Measurements from ENCODE around the gene SLMAP. TPM values are rescaled to one million over a fixed set of nuclear protein-coding genes. Genes with fewer than 3 reads are reported as not detected.

SLMAP gene
- total and polyA plus RNA-seq, 2 of the 13 experiments (the other 11 are each of a cell fraction or from before 2014, with no cell fraction given): 24.0 to 48.3 TPM

DNA sequence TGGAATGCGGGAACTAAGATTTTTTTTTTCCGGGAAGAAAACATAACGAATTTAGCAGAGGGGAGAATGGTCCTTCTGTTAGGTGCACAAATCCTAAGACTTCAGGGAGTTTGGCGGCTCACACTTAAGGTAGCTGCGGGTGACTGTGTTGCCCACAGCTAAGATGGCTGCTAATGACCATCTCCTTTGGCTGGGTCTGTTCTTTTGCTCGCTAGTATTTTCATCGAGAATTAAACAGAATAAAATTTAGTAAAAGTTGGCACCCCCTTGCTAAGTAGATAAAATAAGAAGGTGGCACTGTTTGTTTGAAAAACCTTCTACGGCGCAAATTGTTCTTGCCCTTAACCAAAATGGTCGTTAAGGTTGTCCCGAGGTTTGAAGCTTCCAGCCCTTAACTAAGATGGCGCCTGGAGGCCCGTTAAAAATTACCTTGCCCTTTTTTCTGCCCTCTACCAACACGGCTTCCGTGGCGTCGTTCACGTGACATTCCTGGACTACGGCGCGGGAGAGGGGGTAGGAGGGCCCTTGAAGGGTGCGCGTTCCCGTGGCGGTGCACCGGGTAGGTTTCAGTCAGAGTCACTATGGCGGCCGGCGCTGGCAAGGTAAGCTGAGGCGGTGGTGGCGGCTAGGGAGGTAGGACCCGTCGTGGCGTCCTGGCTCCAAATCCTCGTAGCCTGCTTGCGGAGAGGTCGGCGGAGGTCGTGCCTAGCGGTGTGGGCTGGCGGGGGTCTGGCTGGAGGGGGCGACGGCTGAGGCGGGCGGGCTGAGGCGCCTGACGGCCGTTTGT is at the start of gene SLMAP (continued):
- no peak for TF ChIP-seq ZNF207 (IDR thresholded peaks at IDR 0.05; ENCODE audit: borderline replicate concordance)
- TF ChIP-seq, protein P1, sequence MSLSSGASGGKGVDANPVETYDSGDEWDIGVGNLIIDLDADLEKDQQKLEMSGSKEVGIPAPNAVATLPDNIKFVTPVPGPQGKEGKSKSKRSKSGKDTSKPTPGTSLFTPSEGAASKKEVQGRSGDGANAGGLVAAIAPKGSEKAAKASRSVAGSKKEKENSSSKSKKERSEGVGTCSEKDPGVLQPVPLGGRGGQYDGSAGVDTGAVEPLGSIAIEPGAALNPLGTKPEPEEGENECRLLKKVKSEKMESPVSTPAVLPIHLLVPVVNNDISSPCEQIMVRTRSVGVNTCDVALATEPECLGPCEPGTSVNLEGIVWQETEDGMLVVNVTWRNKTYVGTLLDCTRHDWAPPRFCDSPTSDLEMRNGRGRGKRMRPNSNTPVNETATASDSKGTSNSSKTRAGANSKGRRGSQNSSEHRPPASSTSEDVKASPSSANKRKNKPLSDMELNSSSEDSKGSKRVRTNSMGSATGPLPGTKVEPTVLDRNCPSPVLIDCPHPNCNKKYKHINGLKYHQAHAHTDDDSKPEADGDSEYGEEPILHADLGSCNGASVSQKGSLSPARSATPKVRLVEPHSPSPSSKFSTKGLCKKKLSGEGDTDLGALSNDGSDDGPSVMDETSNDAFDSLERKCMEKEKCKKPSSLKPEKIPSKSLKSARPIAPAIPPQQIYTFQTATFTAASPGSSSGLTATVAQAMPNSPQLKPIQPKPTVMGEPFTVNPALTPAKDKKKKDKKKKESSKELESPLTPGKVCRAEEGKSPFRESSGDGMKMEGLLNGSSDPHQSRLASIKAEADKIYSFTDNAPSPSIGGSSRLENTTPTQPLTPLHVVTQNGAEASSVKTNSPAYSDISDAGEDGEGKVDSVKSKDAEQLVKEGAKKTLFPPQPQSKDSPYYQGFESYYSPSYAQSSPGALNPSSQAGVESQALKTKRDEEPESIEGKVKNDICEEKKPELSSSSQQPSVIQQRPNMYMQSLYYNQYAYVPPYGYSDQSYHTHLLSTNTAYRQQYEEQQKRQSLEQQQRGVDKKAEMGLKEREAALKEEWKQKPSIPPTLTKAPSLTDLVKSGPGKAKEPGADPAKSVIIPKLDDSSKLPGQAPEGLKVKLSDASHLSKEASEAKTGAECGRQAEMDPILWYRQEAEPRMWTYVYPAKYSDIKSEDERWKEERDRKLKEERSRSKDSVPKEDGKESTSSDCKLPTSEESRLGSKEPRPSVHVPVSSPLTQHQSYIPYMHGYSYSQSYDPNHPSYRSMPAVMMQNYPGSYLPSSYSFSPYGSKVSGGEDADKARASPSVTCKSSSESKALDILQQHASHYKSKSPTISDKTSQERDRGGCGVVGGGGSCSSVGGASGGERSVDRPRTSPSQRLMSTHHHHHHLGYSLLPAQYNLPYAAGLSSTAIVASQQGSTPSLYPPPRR (CRISPR knock-in tag; IDR thresholded peaks at IDR 0.05; ENCODE audit: borderline replicate concordance): 0 out of 2 replicates have a peak, but pooled peaks have one; percentile 33
- TF ChIP-seq, protein P2, sequence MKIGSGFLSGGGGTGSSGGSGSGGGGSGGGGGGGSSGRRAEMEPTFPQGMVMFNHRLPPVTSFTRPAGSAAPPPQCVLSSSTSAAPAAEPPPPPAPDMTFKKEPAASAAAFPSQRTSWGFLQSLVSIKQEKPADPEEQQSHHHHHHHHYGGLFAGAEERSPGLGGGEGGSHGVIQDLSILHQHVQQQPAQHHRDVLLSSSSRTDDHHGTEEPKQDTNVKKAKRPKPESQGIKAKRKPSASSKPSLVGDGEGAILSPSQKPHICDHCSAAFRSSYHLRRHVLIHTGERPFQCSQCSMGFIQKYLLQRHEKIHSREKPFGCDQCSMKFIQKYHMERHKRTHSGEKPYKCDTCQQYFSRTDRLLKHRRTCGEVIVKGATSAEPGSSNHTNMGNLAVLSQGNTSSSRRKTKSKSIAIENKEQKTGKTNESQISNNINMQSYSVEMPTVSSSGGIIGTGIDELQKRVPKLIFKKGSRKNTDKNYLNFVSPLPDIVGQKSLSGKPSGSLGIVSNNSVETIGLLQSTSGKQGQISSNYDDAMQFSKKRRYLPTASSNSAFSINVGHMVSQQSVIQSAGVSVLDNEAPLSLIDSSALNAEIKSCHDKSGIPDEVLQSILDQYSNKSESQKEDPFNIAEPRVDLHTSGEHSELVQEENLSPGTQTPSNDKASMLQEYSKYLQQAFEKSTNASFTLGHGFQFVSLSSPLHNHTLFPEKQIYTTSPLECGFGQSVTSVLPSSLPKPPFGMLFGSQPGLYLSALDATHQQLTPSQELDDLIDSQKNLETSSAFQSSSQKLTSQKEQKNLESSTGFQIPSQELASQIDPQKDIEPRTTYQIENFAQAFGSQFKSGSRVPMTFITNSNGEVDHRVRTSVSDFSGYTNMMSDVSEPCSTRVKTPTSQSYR (CRISPR knock-in tag; IDR thresholded peaks at IDR 0.05; ENCODE audit: borderline replicate concordance): peak; percentile 58; the same call in 1 of the 2 replicates
- peak; percentile 92 for TF ChIP-seq ZMYM4 (CRISPR knock-in tag; IDR thresholded peaks at IDR 0.05)
- TF ChIP-seq, protein P3, sequence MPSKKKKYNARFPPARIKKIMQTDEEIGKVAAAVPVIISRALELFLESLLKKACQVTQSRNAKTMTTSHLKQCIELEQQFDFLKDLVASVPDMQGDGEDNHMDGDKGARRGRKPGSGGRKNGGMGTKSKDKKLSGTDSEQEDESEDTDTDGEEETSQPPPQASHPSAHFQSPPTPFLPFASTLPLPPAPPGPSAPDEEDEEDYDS (CRISPR knock-in tag; IDR thresholded peaks at IDR 0.05): peak; percentile 67
- TF ChIP-seq ZNF850 (CRISPR knock-in tag; conservative IDR thresholded peaks at IDR 0.05): no peak
- TF ChIP-seq, protein P4, sequence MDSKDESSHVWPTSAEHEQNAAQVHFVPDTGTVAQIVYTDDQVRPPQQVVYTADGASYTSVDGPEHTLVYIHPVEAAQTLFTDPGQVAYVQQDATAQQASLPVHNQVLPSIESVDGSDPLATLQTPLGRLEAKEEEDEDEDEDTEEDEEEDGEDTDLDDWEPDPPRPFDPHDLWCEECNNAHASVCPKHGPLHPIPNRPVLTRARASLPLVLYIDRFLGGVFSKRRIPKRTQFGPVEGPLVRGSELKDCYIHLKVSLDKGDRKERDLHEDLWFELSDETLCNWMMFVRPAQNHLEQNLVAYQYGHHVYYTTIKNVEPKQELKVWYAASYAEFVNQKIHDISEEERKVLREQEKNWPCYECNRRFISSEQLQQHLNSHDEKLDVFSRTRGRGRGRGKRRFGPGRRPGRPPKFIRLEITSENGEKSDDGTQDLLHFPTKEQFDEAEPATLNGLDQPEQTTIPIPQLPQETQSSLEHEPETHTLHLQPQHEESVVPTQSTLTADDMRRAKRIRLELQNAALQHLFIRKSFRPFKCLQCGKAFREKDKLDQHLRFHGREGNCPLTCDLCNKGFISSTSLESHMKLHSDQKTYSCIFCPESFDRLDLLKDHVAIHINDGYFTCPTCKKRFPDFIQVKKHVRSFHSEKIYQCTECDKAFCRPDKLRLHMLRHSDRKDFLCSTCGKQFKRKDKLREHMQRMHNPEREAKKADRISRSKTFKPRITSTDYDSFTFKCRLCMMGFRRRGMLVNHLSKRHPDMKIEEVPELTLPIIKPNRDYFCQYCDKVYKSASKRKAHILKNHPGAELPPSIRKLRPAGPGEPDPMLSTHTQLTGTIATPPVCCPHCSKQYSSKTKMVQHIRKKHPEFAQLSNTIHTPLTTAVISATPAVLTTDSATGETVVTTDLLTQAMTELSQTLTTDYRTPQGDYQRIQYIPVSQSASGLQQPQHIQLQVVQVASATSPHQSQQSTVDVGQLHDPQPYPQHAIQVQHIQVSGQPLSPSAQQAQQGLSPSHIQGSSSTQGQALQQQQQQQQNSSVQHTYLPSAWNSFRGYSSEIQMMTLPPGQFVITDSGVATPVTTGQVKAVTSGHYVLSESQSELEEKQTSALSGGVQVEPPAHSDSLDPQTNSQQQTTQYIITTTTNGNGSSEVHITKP (CRISPR knock-in tag; IDR thresholded peaks at IDR 0.05; ENCODE audit: low read depth): no peak
- TF ChIP-seq STAG1 (CRISPR knock-in tag; IDR thresholded peaks at IDR 0.05): no peak
- TF ChIP-seq YEATS4 (CRISPR knock-in tag; IDR thresholded peaks at IDR 0.05; ENCODE audit: borderline replicate concordance): no peak; the same call in 1 of the 2 replicates
- TF ChIP-seq TARDBP (CRISPR knock-in tag; IDR thresholded peaks at IDR 0.05): peak; percentile 90
- no peak for TF ChIP-seq KLF11 (CRISPR knock-in tag; IDR thresholded peaks at IDR 0.05)
- TF ChIP-seq ZNF432 (CRISPR knock-in tag; IDR thresholded peaks at IDR 0.05; ENCODE audit: borderline replicate concordance): no peak
- no peak for TF ChIP-seq SYNCRIP (IDR thresholded peaks at IDR 0.05; ENCODE audit: insufficient read depth, low read depth, low read length)
- peak; percentile 91 for TF ChIP-seq KDM2A (CRISPR knock-in tag; IDR thresholded peaks at IDR 0.05; ENCODE audit: borderline replicate concordance, low read depth)
